ENCODE data around the gene THSD7A. TPM values are rescaled to one million over a fixed set of nuclear protein-coding genes. Genes with fewer than 3 reads are reported as not detected.

The THSD7A gene
- total and polyA plus RNA-seq, 2 of the 13 experiments (the other 11 are each of a cell fraction or from before 2014, with no cell fraction given): 0.01 to 0.07 TPM

- H3K9ac ChIP-seq (ENCODE audit: insufficient read depth, low read depth, low read length): no peak overlapping the region
- no peaks in the 10 kb centered on the region for H3K9me3 ChIP-seq (ENCODE audit: low read length)
- H3K79me2 ChIP-seq (ENCODE audit: insufficient read depth, low read length): no peaks in the 10 kb centered on the region
- 0% methylated on average over 1 of the region's 1 CpG for WGBS (ENCODE audit: low lambda C conversion rate)
- no peak for FAIRE-seq
- ChIA-PET CTCF (ENCODE audit: low intra/inter-chr PET ratio, low total read pairs) (no interaction called here), POLR2A (no interaction called here)
- ATAC-seq: no peak
- TF ChIP-seq SKIL (CRISPR knock-in tag; IDR thresholded peaks at IDR 0.05; ENCODE audit: borderline replicate concordance): no peak
- no peak for TF ChIP-seq HES4 (CRISPR knock-in tag; IDR thresholded peaks at IDR 0.05; ENCODE audit: borderline replicate concordance)
- TF ChIP-seq SNAI1 (CRISPR knock-in tag; IDR thresholded peaks at IDR 0.05; ENCODE audit: borderline replicate concordance): no peak
- no peak for TF ChIP-seq ZBTB39 (CRISPR knock-in tag; IDR thresholded peaks at IDR 0.05)
- TF ChIP-seq ZFP36L2 (CRISPR knock-in tag; IDR thresholded peaks at IDR 0.05): no peak
- no peak for TF ChIP-seq ZBTB49 (CRISPR knock-in tag; IDR thresholded peaks at IDR 0.05; ENCODE audit: borderline replicate concordance)
- no peak overlapping the region for H3K4me2 ChIP-seq (ENCODE audit: low read depth, low read length)
- intact Hi-C loops (cut with micrococcal nuclease; ENCODE audit: unreplicated experiment) (no loop called here), in situ Hi-C loops (cut with HindIII; ENCODE audit: extremely low pct_ligation_motif_present, low pct_unique_long_range_greater_than_20kb) (no loop called here)
- H3K27ac ChIP-seq (ENCODE audit: extremely low read length, insufficient read depth, low read length): no peak overlapping the region
- H3K27me3 ChIP-seq (ENCODE audit: control insufficient read depth in 1 of 2, insufficient read depth in 2 of 2, low read length in 2 of 2): no peaks in the 10 kb centered on the region
- BruUV-seq (replicated peaks): no TSS peak
- no peaks in the 10 kb centered on the region for H3K36me3 ChIP-seq (replicated peaks in 1 of 2; ENCODE audit: control insufficient read depth in 1 of 2, insufficient read depth in 2 of 2, low read length in 2 of 2)
- DNase-seq (ENCODE audit: low spot score): no peak
- H2AFZ ChIP-seq (ENCODE audit: low read length): no peak overlapping the region
- no peaks in the 10 kb centered on the region for H4K20me1 ChIP-seq (ENCODE audit: insufficient read depth, low read length)
- no peaks in the 10 kb centered on the region for H3K4me1 ChIP-seq (ENCODE audit: insufficient read depth, low read length)
- no peak overlapping the region for H3K4me3 ChIP-seq (replicated peaks in 1 of 3; ENCODE audit: insufficient read depth in 1 of 3, low read depth in 2 of 3, low read length in 3 of 3)
Measured at GRCh38 chr7:11587814-11588213, 244.2 kb downstream of the THSD7A start.
